Measurements from ENCODE around the gene TGM3.

TGM3 gene

GRCh38 chr20:2312876-2313275 lies 17.1 kb downstream of the TGM3 start:
- Mint-ChIP-seq H3K27ac (no peak overlapping the region), H3K9me3 (no peaks in the 10 kb centered on the region), H3K36me3 (no peaks in the 10 kb centered on the region), H3K4me3 (no peak overlapping the region), H3K4me1 (no peaks in the 10 kb centered on the region)
- DNase-seq (ENCODE audit: low spot score in 2 of 2) (no peak), ATAC-seq (no peak)

DNA sequence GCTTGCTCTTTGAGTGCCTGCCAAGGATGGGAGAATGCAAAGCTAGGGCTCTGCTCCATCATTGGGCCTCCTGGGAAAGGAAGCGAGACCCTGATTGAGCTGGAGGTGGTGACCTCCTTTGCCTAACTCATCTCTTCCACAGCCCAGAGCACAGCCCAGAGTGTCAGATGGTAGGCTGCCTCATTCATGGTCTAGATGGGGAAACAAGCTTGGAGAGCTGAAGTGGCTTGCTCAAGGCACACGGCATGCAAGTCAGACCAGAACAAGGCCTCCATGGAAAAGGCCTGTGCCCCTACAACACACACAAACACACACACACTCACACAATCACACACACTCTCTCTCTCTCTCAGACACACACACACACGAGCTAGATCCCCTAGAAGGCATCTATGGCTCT lies 17.5 kb downstream of the TGM3 start:
- Mint-ChIP-seq H3K9me3 (no peaks in the 10 kb centered on the region), H3K27ac (no peak overlapping the region), H3K4me3 (no peak overlapping the region), H3K4me1 (no peaks in the 10 kb centered on the region), H3K36me3 (no peaks in the 10 kb centered on the region)
- DNase-seq (ENCODE audit: low spot score in 2 of 2) (no peak), ATAC-seq (no peak)

DNA sequence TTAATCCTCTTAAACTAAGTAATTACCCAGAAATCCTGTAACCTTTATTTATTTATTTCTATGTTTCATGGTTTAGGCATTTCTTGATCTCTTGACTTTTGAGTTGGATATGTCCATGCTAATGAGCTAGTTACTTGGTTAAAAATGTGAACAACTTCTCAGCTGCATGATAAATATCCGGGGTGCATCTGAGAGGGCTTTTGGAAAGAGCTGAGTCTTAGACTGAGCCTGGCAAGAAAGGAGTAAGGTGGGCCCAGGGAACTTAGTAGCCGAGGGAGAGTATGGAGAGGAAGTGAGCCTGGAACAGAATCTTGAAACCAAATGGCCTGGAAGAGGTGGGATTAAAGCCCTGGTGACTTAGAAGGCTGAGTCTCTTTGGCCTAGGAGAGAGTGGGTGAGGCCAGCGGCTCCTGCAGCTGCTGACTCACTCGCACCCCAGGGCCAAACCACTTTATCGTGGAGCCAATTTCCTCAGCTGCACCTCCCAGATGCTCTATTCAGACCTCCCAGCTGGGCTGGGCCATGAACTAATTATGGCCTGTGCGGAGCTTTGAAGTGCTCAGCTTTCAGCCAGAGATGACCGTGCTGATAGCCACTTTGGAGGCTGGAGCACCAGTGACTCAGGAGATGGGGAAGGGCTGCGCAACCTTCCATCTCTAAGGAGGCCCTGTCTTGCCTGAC lies 19.1 kb downstream of the TGM3 start:
- no peak for DNase-seq (ENCODE audit: low spot score in 2 of 2)
- H3K36me3 Mint-ChIP-seq = no peaks in the 10 kb centered on the region
- H3K4me1 Mint-ChIP-seq = no peaks in the 10 kb centered on the region
- ATAC-seq = no peak
- no peak overlapping the region for H3K4me3 Mint-ChIP-seq
- no peak overlapping the region for H3K27ac Mint-ChIP-seq
- peaks cover 5% of the 10 kb centered on the region for H3K9me3 Mint-ChIP-seq

GRCh38 chr20:2315440-2315778 lies 19.6 kb downstream of the TGM3 start:
- Mint-ChIP-seq H3K9me3 (peaks cover 5% of the 10 kb centered on the region), H3K27ac (no peak overlapping the region), H3K36me3 (no peaks in the 10 kb centered on the region), H3K4me1 (no peaks in the 10 kb centered on the region), H3K4me3 (no peak overlapping the region)
- DNase-seq (ENCODE audit: low spot score in 2 of 2) (no peak), ATAC-seq (peak; percentile 40)

DNA sequence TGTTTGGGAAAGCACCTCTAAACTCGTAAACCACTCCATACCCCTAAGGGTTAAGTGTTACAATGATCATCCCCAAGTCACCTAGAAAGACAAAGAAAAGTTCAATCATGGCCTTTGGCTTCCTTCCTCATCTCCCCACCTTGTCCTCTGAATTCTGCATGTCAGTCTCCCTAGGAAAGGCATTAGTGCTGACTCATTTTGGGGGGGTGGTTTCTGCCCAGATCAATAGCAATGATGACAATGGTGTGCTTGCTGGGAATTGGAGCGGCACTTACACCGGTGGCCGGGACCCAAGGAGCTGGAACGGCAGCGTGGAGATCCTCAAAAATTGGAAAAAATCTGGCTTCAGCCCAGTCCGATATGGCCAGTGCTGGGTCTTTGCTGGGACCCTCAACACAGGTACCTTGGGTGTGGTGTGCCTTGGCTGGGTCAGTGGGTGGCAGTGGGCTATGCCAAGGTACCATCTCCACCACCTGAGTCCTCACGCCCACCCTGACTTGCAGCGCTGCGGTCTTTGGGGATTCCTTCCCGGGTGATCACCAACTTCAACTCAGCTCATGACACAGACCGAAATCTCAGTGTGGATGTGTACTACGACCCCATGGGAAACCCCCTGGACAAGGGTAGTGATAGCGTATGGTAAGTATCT lies 21.2 kb downstream of the TGM3 start:
- no peaks in the 10 kb centered on the region for H3K4me1 Mint-ChIP-seq
- DNase-seq (ENCODE audit: low spot score in 2 of 2) (no peak), ATAC-seq (no peak)
- no peak overlapping the region for H3K4me3 Mint-ChIP-seq
- H3K27ac Mint-ChIP-seq = no peak overlapping the region
- no peaks in the 10 kb centered on the region for H3K36me3 Mint-ChIP-seq
- H3K9me3 Mint-ChIP-seq = peaks cover 5% of the 10 kb centered on the region

- H3K36me3 Mint-ChIP-seq = no peaks in the 10 kb centered on the region
- H3K9me3 Mint-ChIP-seq = peaks cover 5% of the 10 kb centered on the region
- DNase-seq (ENCODE audit: low spot score in 2 of 2) = no peak
- H3K4me1 Mint-ChIP-seq = no peaks in the 10 kb centered on the region
- H3K27ac Mint-ChIP-seq = no peak overlapping the region
- ATAC-seq = no peak
- H3K4me3 Mint-ChIP-seq = no peak overlapping the region
Measured at GRCh38 chr20:2320813-2321658, 25.2 kb downstream of the TGM3 start.

DNA sequence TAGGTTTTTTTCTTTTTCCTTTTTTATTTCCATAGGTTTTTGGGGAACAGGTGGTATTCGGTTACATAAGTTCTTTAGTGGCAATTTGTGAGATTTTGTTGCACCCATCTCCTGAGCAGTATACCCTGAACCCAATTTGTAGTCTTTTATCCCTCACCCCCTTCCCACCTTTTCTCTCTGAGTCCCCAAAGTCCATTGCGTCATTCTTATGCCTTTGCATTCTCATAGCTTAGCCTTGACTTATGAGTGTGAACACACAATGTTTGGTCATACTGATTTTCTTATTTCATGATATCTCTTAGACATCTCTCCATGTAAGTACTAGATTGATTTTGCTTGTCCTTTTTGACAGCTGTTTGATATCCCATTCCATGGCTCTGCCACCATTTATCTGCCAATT lies 27.2 kb downstream of the TGM3 start:
- no peak for DNase-seq (ENCODE audit: low spot score in 2 of 2)
- H3K27ac Mint-ChIP-seq = no peak overlapping the region
- H3K36me3 Mint-ChIP-seq = no peaks in the 10 kb centered on the region
- ATAC-seq = no peak
- H3K9me3 Mint-ChIP-seq = peaks cover 5% of the 10 kb centered on the region
- no peaks in the 10 kb centered on the region for H3K4me1 Mint-ChIP-seq
- H3K4me3 Mint-ChIP-seq = no peak overlapping the region

DNA sequence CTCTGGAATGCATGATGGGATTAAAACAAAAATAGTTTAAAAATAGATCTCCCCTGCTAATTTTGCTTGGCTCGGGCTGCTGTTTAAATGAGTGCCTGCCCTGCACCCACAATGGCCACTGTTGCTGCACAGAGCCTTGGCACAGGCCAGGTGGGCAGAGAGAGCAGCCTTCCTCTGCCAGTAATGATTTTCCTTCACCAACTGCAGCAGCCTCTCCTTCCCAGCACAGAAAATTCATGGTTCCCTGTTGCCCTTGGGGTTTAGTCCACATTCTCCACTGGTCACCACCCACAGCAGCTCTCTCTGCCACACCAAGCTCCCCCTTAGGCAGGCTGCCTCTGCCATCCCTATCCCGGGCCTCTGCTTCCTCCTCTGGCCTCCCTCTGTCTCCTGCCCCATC lies 30.2 kb downstream of the TGM3 start:
- ATAC-seq (no peak), DNase-seq (ENCODE audit: low spot score in 2 of 2) (no peak)
- no peaks in the 10 kb centered on the region for H3K9me3 Mint-ChIP-seq
- no peak overlapping the region for H3K4me3 Mint-ChIP-seq
- H3K27ac Mint-ChIP-seq = no peak overlapping the region
- H3K36me3 Mint-ChIP-seq = no peaks in the 10 kb centered on the region
- no peaks in the 10 kb centered on the region for H3K4me1 Mint-ChIP-seq

DNA sequence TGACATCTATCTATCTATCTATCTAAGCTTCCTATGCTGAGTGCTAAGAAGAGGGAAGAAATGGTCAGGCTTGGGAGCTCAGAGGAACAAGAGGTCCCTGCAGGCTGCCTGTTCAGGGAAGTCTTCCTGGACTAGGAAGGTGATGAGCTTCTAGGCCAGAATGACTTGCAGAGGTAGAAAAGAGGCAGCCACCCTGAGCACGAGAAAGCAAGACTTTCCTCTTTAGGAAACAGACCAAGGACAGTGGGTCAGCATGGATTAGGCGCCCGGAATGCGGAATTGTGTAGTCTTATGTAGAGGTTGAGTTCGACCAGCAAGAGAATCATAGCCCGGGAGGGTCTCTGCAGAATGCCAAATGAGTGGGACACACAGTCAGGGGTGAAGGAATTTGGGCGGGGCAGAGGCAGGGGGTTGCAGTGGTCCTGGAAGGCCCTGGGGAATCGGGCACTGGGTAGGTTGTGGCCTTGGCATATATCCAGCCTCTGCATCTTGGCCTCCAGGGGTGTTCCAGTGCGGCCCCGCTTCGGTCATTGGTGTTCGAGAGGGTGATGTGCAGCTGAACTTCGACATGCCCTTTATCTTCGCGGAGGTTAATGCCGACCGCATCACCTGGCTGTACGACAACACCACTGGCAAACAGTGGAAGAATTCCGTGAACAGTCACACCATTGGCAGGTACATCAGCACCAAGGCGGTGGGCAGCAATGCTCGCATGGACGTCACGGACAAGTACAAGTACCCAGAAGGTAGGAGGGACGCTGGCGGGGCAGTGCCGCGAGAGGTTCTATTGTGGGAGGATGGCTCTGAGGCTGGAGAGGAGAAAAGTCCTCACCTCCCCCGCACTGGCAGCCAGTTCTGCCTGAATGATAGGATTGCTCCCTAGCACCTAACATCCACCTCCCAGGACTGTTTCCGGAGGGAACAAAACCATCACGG lies 32.1 kb downstream of the TGM3 start:
- no peaks in the 10 kb centered on the region for H3K4me1 Mint-ChIP-seq
- H3K36me3 Mint-ChIP-seq = no peaks in the 10 kb centered on the region
- DNase-seq (ENCODE audit: low spot score in 2 of 2) (no peak), ATAC-seq (no peak)
- H3K4me3 Mint-ChIP-seq = no peak overlapping the region
- H3K27ac Mint-ChIP-seq = no peak overlapping the region
- no peaks in the 10 kb centered on the region for H3K9me3 Mint-ChIP-seq

DNA sequence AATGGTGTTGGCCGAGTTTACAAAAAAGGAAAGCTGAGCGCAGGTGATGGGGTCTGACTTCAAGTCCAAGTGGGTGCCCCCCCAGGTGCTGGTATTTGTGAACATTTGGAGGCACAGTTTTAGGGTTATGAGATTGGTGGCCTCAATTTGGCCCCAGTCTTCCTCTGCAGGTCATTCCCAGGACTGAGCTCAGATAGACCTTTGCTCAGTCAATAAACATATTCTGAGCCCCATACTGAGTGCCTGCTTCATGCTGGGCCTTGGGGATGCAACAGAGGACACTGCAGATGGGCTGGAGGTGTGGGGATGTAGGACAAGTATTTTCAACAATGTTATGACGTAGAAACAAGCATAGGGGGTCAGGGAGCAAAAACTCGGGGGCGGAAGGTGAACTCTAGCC lies 33.5 kb downstream of the TGM3 start:
- Mint-ChIP-seq H3K36me3 (no peaks in the 10 kb centered on the region), H3K9me3 (no peaks in the 10 kb centered on the region), H3K27ac (no peak overlapping the region), H3K4me1 (no peaks in the 10 kb centered on the region), H3K4me3 (no peak overlapping the region)
- no peak for DNase-seq (ENCODE audit: low spot score in 2 of 2)
- ATAC-seq = no peak

DNA sequence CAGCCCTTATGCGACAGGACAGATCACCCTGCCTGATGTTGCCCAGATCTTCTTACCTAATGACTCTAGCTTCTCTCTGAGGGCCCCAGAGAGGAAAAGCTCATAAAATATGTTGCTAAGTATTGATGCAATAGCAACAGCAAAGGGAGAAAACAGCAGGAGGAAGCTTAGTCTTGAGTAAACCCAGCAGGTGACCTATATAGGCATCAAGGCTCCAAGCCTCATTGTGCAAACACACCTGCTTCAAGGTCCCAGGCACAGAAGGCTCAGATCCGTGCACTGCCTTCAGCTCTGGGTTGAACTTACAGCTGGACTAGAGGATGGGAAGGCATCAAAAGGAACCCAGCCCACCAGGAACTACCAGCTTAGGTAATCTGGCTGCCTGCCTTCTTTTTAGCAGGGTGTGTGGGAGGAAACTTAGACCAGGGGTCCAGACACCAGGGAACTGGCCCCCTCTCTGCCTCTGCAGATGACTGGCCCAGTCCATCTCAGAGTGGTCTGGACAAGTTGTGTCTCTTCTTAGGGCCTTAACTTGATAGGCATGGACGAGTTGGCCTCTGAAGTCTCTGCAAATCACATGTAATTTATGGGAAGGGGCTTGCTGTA lies 34.4 kb downstream of the TGM3 start:
- DNase-seq (ENCODE audit: low spot score in 2 of 2) = no peak
- no peak overlapping the region for H3K4me3 Mint-ChIP-seq

DNA sequence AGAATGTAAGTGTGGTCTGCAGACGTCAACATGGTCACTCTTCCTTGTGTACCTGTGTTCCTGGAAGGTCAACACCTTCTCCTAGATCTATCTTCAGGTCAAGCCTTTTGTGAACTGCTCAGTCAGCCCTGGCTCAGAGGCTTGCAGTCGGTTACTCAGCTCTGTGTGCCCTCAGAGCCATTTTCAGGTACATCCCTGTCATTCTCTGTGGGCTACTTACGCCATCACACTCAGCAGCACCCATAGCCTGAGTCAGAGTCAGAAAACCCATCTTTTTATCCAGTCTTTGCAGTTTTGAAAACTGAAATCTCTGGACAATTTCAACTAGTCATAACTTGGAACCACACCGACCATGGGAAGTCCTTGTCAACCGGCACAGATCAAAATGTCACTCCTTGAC lies 35.3 kb downstream of the TGM3 start:
- H3K27ac Mint-ChIP-seq = no peak overlapping the region
- DNase-seq (ENCODE audit: low spot score in 2 of 2) (no peak), ATAC-seq (peak; percentile 54)
- H3K4me3 Mint-ChIP-seq = no peak overlapping the region
- H3K4me1 Mint-ChIP-seq = no peaks in the 10 kb centered on the region
- H3K36me3 Mint-ChIP-seq = no peaks in the 10 kb centered on the region
- no peaks in the 10 kb centered on the region for H3K9me3 Mint-ChIP-seq

More for the DNA sequence above, 34.4 kb downstream of the TGM3 start:
- no peak for ATAC-seq
- Mint-ChIP-seq H3K36me3 (no peaks in the 10 kb centered on the region), H3K27ac (no peak overlapping the region), H3K9me3 (no peaks in the 10 kb centered on the region), H3K4me1 (no peaks in the 10 kb centered on the region)

- no peaks in the 10 kb centered on the region for H3K4me1 Mint-ChIP-seq
- no peak overlapping the region for H3K4me3 Mint-ChIP-seq
- no peak overlapping the region for H3K27ac Mint-ChIP-seq
- DNase-seq (ENCODE audit: low spot score in 2 of 2) = no peak
- no peak for ATAC-seq
- H3K36me3 Mint-ChIP-seq = no peaks in the 10 kb centered on the region
- H3K9me3 Mint-ChIP-seq = no peaks in the 10 kb centered on the region
Measured at GRCh38 chr20:2331901-2332565, 36.2 kb downstream of the TGM3 start.

DNA sequence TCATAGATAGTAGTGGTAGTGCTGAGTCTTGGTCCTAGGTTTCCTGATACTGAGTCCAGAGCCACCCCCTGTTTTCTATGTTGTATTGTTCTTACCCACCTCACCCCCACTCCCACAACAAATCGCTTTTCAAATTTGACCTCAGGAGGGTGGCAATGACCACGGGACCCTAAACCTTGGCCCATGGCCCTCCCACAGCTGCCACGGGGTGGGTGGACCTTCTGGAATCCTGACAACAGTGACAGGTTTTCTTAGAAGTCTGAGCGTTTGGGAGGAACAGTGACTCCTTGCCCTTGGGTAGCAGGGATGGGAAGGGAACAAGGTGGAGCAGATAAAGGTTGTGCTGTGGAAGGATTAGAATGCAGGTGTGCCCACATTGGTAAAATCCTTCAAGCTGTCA lies 36.9 kb downstream of the TGM3 start:
- ATAC-seq = no peak
- H3K9me3 Mint-ChIP-seq = no peaks in the 10 kb centered on the region

More for the DNA sequence above, 36.9 kb downstream of the TGM3 start:
- H3K36me3 Mint-ChIP-seq = no peaks in the 10 kb centered on the region
- H3K4me1 Mint-ChIP-seq = no peaks in the 10 kb centered on the region
- H3K27ac Mint-ChIP-seq = no peak overlapping the region
- no peak for DNase-seq (ENCODE audit: low spot score in 2 of 2)
- no peak overlapping the region for H3K4me3 Mint-ChIP-seq
